Measurements from ENCODE around the gene CEACAM4. TPM values are rescaled to one million over a fixed set of nuclear protein-coding genes. Genes with fewer than 3 reads are reported as not detected.
"Not testable (repeated sequence)": the region's sequence is repeated elsewhere in the genome, so short reads cannot be mapped to it uniquely, and the experiment has no call there.

CEACAM4 gene
- polyA plus RNA-seq, 1 experiment = not detected

- ChIA-PET POLR2A (no interaction called here), CTCF (interaction anchor here (1.4 kb wide), 1 partner anchor 15 kb away, joined by 5 read pairs; no protein-coding TSS in a partner anchor)
- H3K27me3 ChIP-seq (ENCODE audit: control insufficient read depth, insufficient read depth, low read length) = no peaks in the 10 kb centered on the region
- H3K36me3 ChIP-seq (ENCODE audit: control insufficient read depth, insufficient read depth, low read length) = no peaks in the 10 kb centered on the region
- H3K4me3 ChIP-seq (ENCODE audit: low read depth, low read length) = no peak overlapping the region
- DNase-seq (ENCODE audit: low read depth) = no peak
- TF ChIP-seq, protein P1, sequence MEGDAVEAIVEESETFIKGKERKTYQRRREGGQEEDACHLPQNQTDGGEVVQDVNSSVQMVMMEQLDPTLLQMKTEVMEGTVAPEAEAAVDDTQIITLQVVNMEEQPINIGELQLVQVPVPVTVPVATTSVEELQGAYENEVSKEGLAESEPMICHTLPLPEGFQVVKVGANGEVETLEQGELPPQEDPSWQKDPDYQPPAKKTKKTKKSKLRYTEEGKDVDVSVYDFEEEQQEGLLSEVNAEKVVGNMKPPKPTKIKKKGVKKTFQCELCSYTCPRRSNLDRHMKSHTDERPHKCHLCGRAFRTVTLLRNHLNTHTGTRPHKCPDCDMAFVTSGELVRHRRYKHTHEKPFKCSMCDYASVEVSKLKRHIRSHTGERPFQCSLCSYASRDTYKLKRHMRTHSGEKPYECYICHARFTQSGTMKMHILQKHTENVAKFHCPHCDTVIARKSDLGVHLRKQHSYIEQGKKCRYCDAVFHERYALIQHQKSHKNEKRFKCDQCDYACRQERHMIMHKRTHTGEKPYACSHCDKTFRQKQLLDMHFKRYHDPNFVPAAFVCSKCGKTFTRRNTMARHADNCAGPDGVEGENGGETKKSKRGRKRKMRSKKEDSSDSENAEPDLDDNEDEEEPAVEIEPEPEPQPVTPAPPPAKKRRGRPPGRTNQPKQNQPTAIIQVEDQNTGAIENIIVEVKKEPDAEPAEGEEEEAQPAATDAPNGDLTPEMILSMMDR (IDR thresholded peaks at IDR 0.05; ENCODE audit: insufficient read depth, low read depth, low read length) = no peak
Observed at GRCh38 chr19:41657157-41657556, 30.3 kb upstream of the CEACAM4 start.

DNA sequence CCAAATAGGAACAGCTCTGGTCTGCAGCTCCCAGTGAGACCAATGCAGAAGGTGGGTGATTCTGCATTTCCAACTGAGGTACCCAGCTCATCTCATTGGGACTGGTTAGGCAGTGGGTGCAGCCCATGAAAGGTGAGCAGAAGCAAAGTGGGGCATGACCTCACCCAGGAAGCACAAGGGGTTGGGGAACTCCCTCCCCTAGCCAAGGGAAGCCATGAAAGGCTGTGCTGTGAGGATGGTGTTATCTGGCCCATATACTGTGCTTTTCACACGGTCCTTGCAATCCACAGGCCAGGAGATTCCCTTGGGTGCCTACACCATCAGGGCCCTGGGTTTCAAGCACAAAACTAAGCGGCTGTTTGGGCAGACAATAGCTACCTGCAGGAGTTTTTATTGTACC is 29.9 kb upstream of the CEACAM4 start:
- POLR2A ChIA-PET; H3K36me3 ChIP-seq (ENCODE audit: control insufficient read depth, insufficient read depth, low read length); H3K4me3 ChIP-seq (ENCODE audit: low read depth, low read length); DNase-seq (ENCODE audit: low read depth); H3K27me3 ChIP-seq (ENCODE audit: control insufficient read depth, insufficient read depth, low read length): not testable (repeated sequence)
- CTCF ChIA-PET = interaction anchor here (1.4 kb wide), 1 partner anchor 15 kb away, joined by 5 read pairs; no protein-coding TSS in a partner anchor

- CTCF ChIA-PET = interaction anchor here (1.8 to 3.7 kb wide), 2 partner anchors 10 to 12 kb away, joined by 7 to 26 read pairs; no protein-coding TSS in a partner anchor
- POLR2A ChIA-PET = no interaction called here
- Histone ChIP-seq H3K4me3 (ENCODE audit: low read depth, low read length) (no peak overlapping the region), H3K27me3 (ENCODE audit: control insufficient read depth, insufficient read depth, low read length) (no peaks in the 10 kb centered on the region; the same call in 1 of the 2 replicates), H3K36me3 (ENCODE audit: control insufficient read depth, insufficient read depth, low read length) (no peaks in the 10 kb centered on the region)
- DNase-seq (ENCODE audit: low read depth) = no peak
- TF ChIP-seq, protein P1 (IDR thresholded peaks at IDR 0.05; ENCODE audit: insufficient read depth, low read depth, low read length) = no peak
Observed at GRCh38 chr19:41652250-41652649, 25.4 kb upstream of the CEACAM4 start.

DNA sequence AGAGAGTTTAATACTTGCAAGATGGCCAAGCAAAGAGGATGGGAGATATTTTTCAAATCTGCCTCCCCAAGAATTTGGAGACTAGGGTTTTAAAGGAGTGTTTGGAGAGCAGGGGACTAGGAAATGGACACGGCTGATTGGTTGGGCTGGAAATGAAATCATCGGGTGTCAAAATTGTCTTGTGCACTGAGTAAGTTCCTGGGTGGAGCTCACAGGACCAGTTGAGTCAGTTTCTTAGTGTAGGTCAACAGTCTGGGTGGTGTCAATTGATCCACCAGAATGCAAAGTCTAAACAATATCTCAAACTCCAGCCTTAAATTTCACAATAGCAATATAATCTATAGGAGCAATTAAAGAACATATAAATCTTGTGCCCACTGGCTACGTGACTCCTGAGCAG is 23.0 kb upstream of the CEACAM4 start:
- H3K27me3 ChIP-seq (ENCODE audit: control insufficient read depth, insufficient read depth, low read length) = no peaks in the 10 kb centered on the region; the same call in 1 of the 2 replicates
- H3K36me3 ChIP-seq (ENCODE audit: control insufficient read depth, insufficient read depth, low read length) = no peaks in the 10 kb centered on the region
- ChIA-PET POLR2A (no interaction called here), CTCF (no interaction called here)
- no peak overlapping the region for H3K4me3 ChIP-seq (ENCODE audit: low read depth, low read length)
- TF ChIP-seq, protein P1 (IDR thresholded peaks at IDR 0.05; ENCODE audit: insufficient read depth, low read depth, low read length) = no peak
- no peak for DNase-seq (ENCODE audit: low read depth)

DNA sequence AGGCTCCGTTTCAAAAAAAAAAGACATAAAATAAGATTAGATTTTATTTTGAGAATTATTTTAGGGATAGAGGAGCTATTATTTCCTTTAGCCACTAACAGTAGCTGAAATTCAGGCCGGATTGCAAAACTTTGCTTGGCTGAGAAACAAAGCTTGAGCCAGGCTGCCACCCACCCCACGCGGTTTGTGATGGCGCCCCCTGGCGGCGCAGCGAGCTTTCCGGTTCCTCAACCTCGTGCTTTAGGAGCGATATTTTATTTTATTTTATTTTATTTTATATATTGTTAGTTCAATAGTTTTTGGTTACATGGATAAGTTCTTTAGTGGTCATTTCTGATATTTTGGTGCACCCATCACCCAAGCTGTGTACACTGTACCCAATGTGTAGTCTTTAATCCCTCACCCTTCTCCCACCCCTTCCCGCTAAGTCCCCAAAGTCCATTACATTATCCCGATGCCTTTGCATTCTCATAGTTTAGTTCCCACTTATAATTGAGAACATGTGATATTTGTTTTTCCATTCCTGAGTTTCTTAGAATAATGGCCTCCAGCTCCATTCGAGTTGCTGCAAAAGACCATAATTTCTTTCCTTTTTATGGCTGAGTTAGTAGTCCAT is 19.8 kb upstream of the CEACAM4 start:
- ChIA-PET POLR2A (no interaction called here), CTCF (interaction anchor here (0.7 to 2.5 kb wide), 3 partner anchors 10 to 62 kb away, joined by 3 to 15 read pairs (median 3); no protein-coding TSS in a partner anchor)
- H3K4me3 ChIP-seq (ENCODE audit: low read depth, low read length) = no peak overlapping the region
- H3K27me3 ChIP-seq (ENCODE audit: control insufficient read depth, insufficient read depth, low read length) = no peaks in the 10 kb centered on the region; the same call in 1 of the 2 replicates
- H3K36me3 ChIP-seq (ENCODE audit: control insufficient read depth, insufficient read depth, low read length) = no peaks in the 10 kb centered on the region
- TF ChIP-seq, protein P1 (IDR thresholded peaks at IDR 0.05; ENCODE audit: insufficient read depth, low read depth, low read length) = peak; percentile 38
- no peak for DNase-seq (ENCODE audit: low read depth)

Measured in BJ (cell line).